GM21786 (cell line): ENCODE data around the gene ZNF202.
"Not testable (repeated sequence)": the region's sequence is repeated elsewhere in the genome, so short reads cannot be mapped to it uniquely, and the experiment has no call there.

ENCODE experiments used
- ATAC-seq: cut with Tn5 transposase; IDR thresholded peaks from one replicate; pipeline ENCODE4 v1.9.1; 2021; ENCODE audit not compliant: unreplicated experiment

Gene ZNF202

GRCh38 chr11:123741159-123742030 lies at the start of gene ZNF202:
TSS of gene ZNF202 (minus strand) at chr11:123741660. CDS start at chr11:123730888, 10,772 bp downstream.
- peak; percentile 99 for ATAC-seq

GRCh38 chr11:123783536-123783935 lies 42.1 kb upstream of the ZNF202 start:
- no peak for ATAC-seq

GRCh38 chr11:123778511-123778910 lies 37.1 kb upstream of the ZNF202 start:
- ATAC-seq, result no peak

- ATAC-seq, result no peak
Measured at GRCh38 chr11:123775715-123776549, 34.5 kb upstream of the ZNF202 start.

- ATAC-seq, result no peak
Measured at GRCh38 chr11:123775289-123775688, 33.8 kb upstream of the ZNF202 start.

- no peak for ATAC-seq
Measured at GRCh38 chr11:123773959-123774358, 32.5 kb upstream of the ZNF202 start.

- ATAC-seq, result no peak
Measured at GRCh38 chr11:123773026-123773425, 31.6 kb upstream of the ZNF202 start.

- ATAC-seq, result no peak
Measured at GRCh38 chr11:123771664-123772063, 30.2 kb upstream of the ZNF202 start.

- ATAC-seq, result no peak
Measured at GRCh38 chr11:123770712-123771111, 29.3 kb upstream of the ZNF202 start.

- no peak for ATAC-seq
Measured at GRCh38 chr11:123765601-123766000, 24.1 kb upstream of the ZNF202 start.

- ATAC-seq, result no peak
Measured at GRCh38 chr11:123762422-123762821, 21.0 kb upstream of the ZNF202 start.

GRCh38 chr11:123760894-123761293 lies 19.4 kb upstream of the ZNF202 start:
- peak; percentile 77 for ATAC-seq

- ATAC-seq, result no peak
Measured at GRCh38 chr11:123757976-123758375, 16.5 kb upstream of the ZNF202 start.

GRCh38 chr11:123755813-123756212 lies 14.4 kb upstream of the ZNF202 start:
- ATAC-seq, result no peak

- ATAC-seq, result no peak
Measured at GRCh38 chr11:123755344-123755743, 13.9 kb upstream of the ZNF202 start.

- no peak for ATAC-seq
Measured at GRCh38 chr11:123754101-123754568, 12.7 kb upstream of the ZNF202 start, which contains the start of gene OR6X1. TSS of gene OR6X1 (minus strand) at chr11:123754518. CDS start at chr11:123754518, 0 bp downstream.

GRCh38 chr11:123753110-123753509 lies 11.7 kb upstream of the ZNF202 start:
- no peak for ATAC-seq

- ATAC-seq, result no peak
Measured at GRCh38 chr11:123751781-123752180, 10.3 kb upstream of the ZNF202 start.

GRCh38 chr11:123748349-123748748 lies 6.9 kb upstream of the ZNF202 start:
- ATAC-seq, result not testable (repeated sequence)

- no peak for ATAC-seq
Measured at GRCh38 chr11:123745764-123746451, 4.4 kb upstream of the ZNF202 start.

- ATAC-seq, result no peak
Measured at GRCh38 chr11:123742724-123743120, 1.3 kb upstream of the ZNF202 start.
